Measurements from ENCODE around the gene SEC16A.
A peak's percentile ranks its signal among the peaks of the same experiment; 100 is the strongest.

Gene SEC16A

DNA sequence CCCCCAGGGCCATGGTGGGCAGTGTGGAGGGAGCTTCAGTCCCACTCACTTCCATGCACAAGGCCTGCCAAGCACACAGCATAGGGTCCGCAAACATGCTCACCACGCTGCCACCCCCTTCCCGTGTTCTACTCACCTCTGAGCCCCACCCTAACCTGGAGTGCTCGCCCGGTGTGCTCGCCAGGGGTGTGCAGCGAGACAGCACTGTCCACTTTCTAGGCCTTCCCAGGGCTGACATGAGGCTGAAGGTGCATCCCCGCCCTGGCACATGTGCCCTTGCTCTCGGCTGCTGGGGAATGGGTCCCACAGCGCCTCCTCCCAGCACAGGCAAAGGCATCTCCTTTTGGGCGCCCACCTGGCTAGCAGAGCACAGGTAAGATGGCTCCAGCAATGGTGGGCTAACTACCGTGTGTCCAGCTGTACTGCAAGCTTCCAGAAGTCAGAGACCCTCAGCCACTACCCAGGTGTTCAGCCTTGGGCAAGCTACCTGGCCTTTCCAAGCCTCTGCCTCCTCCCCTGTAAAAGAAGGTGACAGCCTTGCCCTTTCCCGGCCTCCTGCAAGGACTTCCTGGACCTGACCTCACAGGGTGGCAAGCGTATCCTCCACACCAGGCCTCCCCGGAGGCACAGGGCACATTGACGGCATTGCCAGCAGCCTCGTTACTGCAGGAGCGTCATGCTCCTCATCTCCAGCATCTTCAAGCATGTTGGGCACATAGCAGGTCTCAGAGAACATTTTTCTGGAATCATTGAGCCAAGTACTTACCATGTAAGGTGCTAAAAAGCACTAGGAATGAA is 4.2 kb upstream of the SEC16A start:
- no peak for DNase-seq (ENCODE audit: low spot score)

DNA sequence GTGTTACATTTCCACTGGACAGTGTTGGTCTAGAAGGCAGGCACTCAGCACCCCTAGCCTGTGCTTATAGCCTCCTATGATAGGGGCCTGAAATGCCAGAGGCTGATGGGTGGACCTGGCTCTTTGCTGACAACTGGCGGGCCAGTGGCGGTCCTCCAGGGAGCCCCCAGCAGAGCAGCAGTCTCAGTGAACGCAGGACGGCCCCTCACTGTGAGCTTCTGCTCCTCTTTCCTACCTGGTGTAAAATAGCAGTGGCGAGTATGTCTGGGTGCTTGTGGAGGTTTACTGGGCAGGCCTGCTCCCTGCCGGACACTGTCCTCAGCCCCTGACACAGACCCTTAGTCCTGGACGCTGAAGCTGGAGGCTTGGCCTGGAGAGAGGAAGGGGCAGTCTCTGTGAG is 3.3 kb upstream of the SEC16A start:
- DNase-seq (ENCODE audit: low spot score), result no peak

GRCh38 chr9:136485049-136486045 is 2.5 kb upstream of the SEC16A start:
- peak; percentile 88 for DNase-seq (ENCODE audit: low spot score)

DNA sequence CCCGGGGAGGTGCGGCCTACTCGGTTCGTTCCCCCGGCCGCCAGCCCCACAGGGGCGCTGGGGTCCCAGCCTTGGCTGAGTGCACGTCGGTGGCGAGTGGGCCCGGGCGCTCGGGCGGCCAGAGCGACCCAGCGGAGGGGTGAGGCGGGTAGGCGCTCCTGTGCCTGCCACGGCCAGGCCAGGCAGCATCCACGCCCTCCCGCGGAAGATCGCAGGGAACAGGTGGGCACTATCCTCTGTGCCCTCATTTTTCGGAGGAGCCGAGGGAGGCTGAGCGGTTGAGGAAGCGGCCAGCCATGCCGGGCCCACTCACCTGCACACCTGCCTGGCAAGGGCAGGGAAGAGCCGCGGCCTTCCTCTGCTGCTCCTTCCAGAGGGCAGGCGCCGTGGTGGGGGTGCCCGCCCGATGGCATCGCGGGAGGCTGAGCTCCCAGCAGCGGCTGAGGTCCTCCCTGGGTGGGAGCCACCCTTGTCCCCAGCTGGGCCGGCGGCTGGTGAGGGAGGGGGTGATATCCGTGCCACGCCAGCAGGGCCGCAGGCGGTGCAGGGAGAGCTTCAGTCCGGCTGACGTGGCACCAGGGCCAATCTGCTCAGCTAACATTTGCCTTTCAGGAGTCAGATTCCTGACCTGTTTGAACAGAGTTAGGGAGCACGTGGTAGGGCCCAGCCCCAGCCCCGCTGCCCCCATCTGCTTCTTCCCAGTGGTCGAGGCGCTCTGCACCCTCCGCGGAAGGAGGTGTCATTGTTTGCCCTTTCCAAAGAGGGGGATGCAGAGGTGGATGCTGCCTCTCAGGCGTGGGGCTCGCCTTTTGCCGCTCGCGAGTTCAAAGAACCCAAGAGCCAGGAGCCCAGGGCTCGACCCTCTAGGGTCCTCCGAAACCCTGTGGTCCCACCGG is 1.6 kb upstream of the SEC16A start:
- no peak for DNase-seq (ENCODE audit: low spot score)

DNA sequence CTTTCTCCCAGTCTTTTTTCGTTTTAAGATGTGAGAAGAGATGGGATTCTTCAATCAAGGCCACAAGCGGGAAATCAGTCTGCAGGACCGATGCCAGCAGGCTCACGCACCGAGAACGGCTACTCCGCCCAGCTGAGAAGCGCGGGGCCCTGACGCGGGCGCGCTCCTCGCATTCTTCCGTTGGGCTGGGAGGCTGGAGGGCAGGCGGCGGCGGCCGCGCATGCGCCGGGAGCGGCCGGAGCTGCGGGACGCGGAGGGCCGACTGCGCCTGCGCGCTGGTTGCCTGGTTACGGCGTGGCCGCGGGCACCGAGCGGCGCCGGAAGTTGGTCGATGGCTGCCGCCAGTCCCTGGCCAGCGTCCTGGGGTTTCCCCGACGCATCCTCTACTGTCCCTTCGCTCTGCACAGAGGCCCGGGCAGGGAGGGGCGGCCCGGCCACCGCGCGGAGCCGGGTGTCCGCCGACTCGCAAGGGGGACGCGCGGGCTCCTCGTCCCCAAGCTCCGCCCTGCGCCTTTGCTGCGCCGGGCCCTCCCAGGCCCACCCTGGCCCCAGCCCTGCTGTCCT is 831 bp upstream of the SEC16A start:
- DNase-seq (ENCODE audit: low spot score), result peak; percentile 99

- peak; percentile 55 for DNase-seq (ENCODE audit: low spot score)
Observed at GRCh38 chr9:136482046-136482792, 621 bp downstream of the SEC16A start.

- DNase-seq (ENCODE audit: low spot score), result no peak
Observed at GRCh38 chr9:136481558-136481957, 1.3 kb downstream of the SEC16A start.

GRCh38 chr9:136476369-136477150 is 6.3 kb downstream of the SEC16A start:
- no peak for DNase-seq (ENCODE audit: low spot score)

DNA sequence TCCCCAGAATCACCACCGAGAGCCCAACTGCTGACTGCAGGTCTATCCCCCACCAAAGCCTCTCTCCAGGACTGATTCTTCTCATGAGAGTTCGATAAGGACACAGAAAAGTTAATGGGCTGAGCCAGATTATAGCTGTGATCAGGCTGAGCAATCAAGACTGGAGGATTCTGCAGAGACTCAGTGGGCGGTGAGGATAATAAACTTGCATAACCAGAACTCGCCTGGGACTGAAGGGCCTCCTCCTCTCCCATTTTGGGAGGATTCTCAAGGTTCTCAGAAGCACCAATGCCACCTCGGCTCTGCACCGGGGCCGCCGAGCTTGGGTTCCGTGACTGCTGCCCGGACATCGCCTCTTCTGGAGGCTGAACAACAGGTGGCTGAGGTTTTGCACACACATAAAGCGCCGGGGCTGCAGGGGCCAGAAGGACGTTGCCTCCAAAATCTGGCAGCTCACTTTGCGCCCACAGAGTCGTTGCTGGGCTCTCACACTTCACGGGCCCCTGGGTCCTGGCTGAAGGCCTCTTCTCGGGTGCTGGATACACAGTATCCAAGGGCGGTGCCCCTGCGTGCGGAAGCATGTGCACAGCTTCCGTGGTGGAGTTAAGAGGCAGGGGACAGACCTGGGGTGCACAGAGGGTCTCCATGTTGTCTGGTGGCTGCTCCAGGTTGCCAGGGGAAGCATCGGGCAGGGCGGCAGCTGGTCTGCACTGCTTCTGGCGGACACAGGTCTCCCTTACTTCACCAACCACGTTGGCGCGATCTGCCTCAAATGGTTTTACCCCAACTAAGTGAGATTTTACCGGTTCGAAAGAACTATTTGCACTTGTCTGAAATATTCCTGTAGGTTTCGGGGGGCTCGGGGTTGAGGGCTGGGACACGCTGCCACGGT is 7.6 kb downstream of the SEC16A start:
- no peak for DNase-seq (ENCODE audit: low spot score)

GRCh38 chr9:136474021-136474640 is 8.7 kb downstream of the SEC16A start:
- no peak for DNase-seq (ENCODE audit: low spot score)

GRCh38 chr9:136473354-136473721 is 9.5 kb downstream of the SEC16A start:
- DNase-seq (ENCODE audit: low spot score), result no peak

DNA sequence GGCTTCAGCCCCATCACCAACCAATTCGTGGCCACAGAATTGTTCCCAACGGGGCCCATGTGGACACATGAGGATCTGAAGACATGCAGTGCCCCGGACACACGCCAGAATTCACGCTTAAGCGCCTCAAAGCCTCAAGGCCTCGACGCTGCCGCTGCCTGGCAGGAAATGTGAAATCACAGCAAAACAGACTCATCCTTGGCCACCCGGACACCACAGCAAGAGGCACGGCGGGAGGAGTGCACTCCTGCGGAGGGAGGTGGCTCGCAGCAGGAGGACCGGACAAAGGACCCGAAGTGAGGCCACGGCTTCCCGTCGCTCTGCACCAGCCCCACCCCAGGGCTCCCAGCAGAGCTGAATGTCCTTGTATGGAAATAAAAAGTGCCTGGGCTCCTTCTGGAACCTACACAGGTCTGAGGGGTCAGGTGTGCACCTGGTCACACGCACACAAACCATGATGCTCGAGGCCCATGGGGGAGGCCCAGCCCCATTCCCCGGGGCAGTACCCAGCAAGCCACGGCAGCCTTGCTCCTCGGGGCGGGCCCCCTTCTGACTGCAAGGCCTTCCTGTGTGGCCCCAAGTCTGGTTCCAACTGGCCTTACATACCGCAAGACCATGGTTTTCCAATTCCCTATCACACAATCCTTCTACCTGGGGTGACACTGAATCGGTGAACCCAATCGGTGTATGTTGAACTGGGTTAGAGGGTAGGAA is 10.0 kb downstream of the SEC16A start:
- DNase-seq (ENCODE audit: low spot score), result no peak

- no peak for DNase-seq (ENCODE audit: low spot score)
Observed at GRCh38 chr9:136471802-136472487, 10.9 kb downstream of the SEC16A start.

GRCh38 chr9:136470792-136471469 is 11.9 kb downstream of the SEC16A start:
- DNase-seq (ENCODE audit: low spot score), result no peak

DNA sequence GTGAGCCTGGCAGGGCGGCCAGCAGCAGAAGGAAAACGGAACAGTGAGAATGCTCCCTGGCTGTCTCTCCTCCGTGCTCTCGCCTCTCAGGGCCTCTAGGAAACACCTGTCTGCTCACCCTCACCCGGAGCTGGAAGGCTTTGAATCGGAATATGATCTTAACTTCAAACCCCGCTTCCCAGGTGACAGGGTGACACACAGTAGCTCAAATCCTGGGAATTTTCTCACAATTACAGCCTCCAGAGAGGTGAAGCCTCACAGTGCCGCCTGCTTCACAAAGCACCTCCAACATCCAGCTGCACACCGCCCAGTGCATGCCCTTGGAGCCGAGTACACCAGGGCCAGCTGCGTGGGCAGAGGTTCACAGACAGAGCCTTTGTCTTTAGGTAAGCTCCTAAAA is 12.5 kb downstream of the SEC16A start:
- no peak for DNase-seq (ENCODE audit: low spot score)

DNA sequence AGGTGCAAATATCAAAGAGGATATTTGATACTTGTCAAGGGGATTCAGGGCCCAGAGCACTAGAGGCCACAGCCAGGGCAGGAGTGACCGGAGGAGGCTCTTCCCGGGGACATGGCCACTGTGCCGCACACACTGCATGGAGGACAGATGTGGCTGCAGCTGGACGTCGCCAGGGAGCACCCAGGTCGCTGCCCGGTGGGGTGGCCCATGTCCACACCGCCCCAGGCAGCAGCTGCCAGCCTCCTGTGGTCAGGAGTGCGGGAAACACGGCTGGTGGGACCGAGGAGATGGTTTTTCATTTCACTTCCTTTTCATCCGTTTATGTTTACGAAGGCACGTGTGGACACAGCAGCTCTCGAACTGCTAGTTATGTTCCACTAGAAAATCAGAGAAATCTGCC is 15.1 kb downstream of the SEC16A start:
- no peak for DNase-seq (ENCODE audit: low spot score)

GRCh38 chr9:136466155-136466541 is 16.7 kb downstream of the SEC16A start:
- no peak for DNase-seq (ENCODE audit: low spot score)
